SK-N-SH treated with all-trans-retinoic acid at 6 μM for 48 hours (cell line): ENCODE measurements around the gene SIM1.

Experiments used
- ATAC-seq: fragments of 200-7000 bp; cut with Tn5 transposase; 3 replicates; pipeline ENCODE4 v1.9.1; 2020; ENCODE audit warnings: mild to moderate bottlenecking, moderate library complexity
- ARNTL ChIP-seq: fragments of 450-650 bp; formaldehyde crosslinking; IDR thresholded peaks from 2 replicates; pipeline ENCODE4 v1.5.0; 2020; ENCODE audit warnings: low read depth, mild to moderate bottlenecking, moderate library complexity, borderline replicate concordance
- BACH2 ChIP-seq: fragments of 250-450 bp; sonication (Bioruptor Pico); IDR thresholded peaks from 2 replicates; pipeline ENCODE4 v1.9.0; 2021; ENCODE audit warnings: mild to moderate bottlenecking, borderline replicate concordance
- CREB5 ChIP-seq: fragments of 250-450 bp; sonication (Bioruptor Pico); IDR thresholded peaks from 2 replicates; pipeline ENCODE4 v1.5.1; 2020; ENCODE audit warnings: low read depth, mild to moderate bottlenecking, moderate library complexity
- CSDC2 ChIP-seq: fragments of 250-450 bp; sonication (Bioruptor Pico); IDR thresholded peaks from 2 replicates; pipeline ENCODE4 v1.5.0; 2020; ENCODE audit warnings: mild to moderate bottlenecking, moderate library complexity
- CSRNP3 ChIP-seq: fragments of 250-450 bp; sonication (Bioruptor Pico); IDR thresholded peaks from 2 replicates; pipeline ENCODE4 v1.5.1; 2021; ENCODE audit warnings: mild to moderate bottlenecking, moderate library complexity
- ESRRG ChIP-seq: fragments of 250-450 bp; sonication (Bioruptor Pico); IDR thresholded peaks from 2 replicates; pipeline ENCODE4 v1.6.1; 2021; ENCODE audit warnings: mild to moderate bottlenecking
- ISL1 ChIP-seq: fragments of 250-450 bp; sonication (Bioruptor Pico); IDR thresholded peaks from 2 replicates; pipeline ENCODE4 v2.1.2; 2022; ENCODE audit warnings: mild to moderate bottlenecking, moderate library complexity
- OSR1 ChIP-seq: fragments of 250-450 bp; sonication (Bioruptor Pico); IDR thresholded peaks from 2 replicates; pipeline ENCODE4 v1.8.0; 2022; ENCODE audit warnings: moderate library complexity, mild to moderate bottlenecking, inconsistent platforms
- PATZ1 ChIP-seq: fragments of 250-450 bp; sonication (Bioruptor Pico); IDR thresholded peaks from 2 replicates; pipeline ENCODE4 v1.8.0; 2020; ENCODE audit warnings: mild to moderate bottlenecking, moderate library complexity, borderline replicate concordance
- POU6F1 ChIP-seq: fragments of 250-450 bp; sonication (Bioruptor Pico); IDR thresholded peaks from 2 replicates; pipeline ENCODE4 v1.8.0; 2021; ENCODE audit warnings: low read depth, mild to moderate bottlenecking, moderate library complexity, borderline replicate concordance
- PPARA ChIP-seq: fragments of 250-450 bp; sonication (Bioruptor Pico); IDR thresholded peaks from 2 replicates; pipeline ENCODE4 v1.5.0; 2020; ENCODE audit warnings: mild to moderate bottlenecking, borderline replicate concordance
- RARB ChIP-seq: fragments of 250-450 bp; sonication (Bioruptor Pico); IDR thresholded peaks from 2 replicates; pipeline ENCODE4 v1.8.0; 2021; ENCODE audit warnings: mild to moderate bottlenecking, moderate library complexity
- SNAI2 ChIP-seq: fragments of 250-450 bp; sonication (Bioruptor Pico); IDR thresholded peaks from 2 replicates; pipeline ENCODE4 v1.5.0; 2020; ENCODE audit warnings: mild to moderate bottlenecking, moderate library complexity
- TCF4 ChIP-seq: fragments of 250-450 bp; sonication (Bioruptor Pico); IDR thresholded peaks from 2 replicates; pipeline ENCODE4 v1.8.0; 2021; ENCODE audit warnings: mild to moderate bottlenecking, moderate library complexity, borderline replicate concordance
- TOX ChIP-seq: fragments of 250-450 bp; sonication (Bioruptor Pico); IDR thresholded peaks from 2 replicates; pipeline ENCODE4 v1.8.0; 2021; ENCODE audit warnings: mild to moderate bottlenecking, moderate library complexity, borderline replicate concordance
- TSHZ2 ChIP-seq: fragments of 250-450 bp; sonication (Bioruptor Pico); IDR thresholded peaks from 2 replicates; pipeline ENCODE4 v1.5.0; 2020; ENCODE audit warnings: mild to moderate bottlenecking, moderate library complexity
- ZFP3 ChIP-seq: fragments of 250-450 bp; sonication (Bioruptor Pico); IDR thresholded peaks from 2 replicates; pipeline ENCODE4 v1.5.0; 2020; ENCODE audit warnings: mild to moderate bottlenecking, moderate library complexity
- ZNF565 ChIP-seq: fragments of 450-650 bp; formaldehyde crosslinking; conservative IDR thresholded peaks from 2 replicates; pipeline ENCODE4 v1.5.0; 2020; ENCODE audit warnings: low read depth, mild to moderate bottlenecking, moderate library complexity
- ZNF70 ChIP-seq: fragments of 450-650 bp; formaldehyde crosslinking; IDR thresholded peaks from 2 replicates; pipeline ENCODE4 v1.5.0; 2020; ENCODE audit warnings: mild to moderate bottlenecking, moderate library complexity
- ZNF8 ChIP-seq: fragments of 450-650 bp; formaldehyde crosslinking; IDR thresholded peaks from 2 replicates; pipeline ENCODE4 v1.5.0; 2020; ENCODE audit warnings: mild to moderate bottlenecking, moderate library complexity

SIM1 gene

GRCh38 chr6:100458841-100459591, 5.7 kb downstream of the SIM1 start:
- no peak for TF ChIP-seq ZNF8 (CRISPR knock-in tag)
- TF ChIP-seq BACH2 (CRISPR knock-in tag): no peak
- no peak for TF ChIP-seq TOX (CRISPR knock-in tag)
- TF ChIP-seq RARB (CRISPR knock-in tag): no peak
- no peak for ATAC-seq

- TF ChIP-seq POU6F1 (CRISPR knock-in tag) (no peak), ZNF70 (CRISPR knock-in tag) (no peak), ZNF8 (CRISPR knock-in tag) (no peak), PATZ1 (no peak), OSR1 (CRISPR knock-in tag) (no peak), PPARA (CRISPR knock-in tag) (no peak), ESRRG (CRISPR knock-in tag) (no peak), ZNF565 (CRISPR knock-in tag) (no peak), CSDC2 (CRISPR knock-in tag) (no peak), CSRNP3 (no peak)
- peak; percentile 13; the same call in 1 of the 3 replicates for ATAC-seq
Observed at GRCh38 chr6:100457311-100457990, 7.3 kb downstream of the SIM1 start.

GRCh38 chr6:100456908-100457235, 7.8 kb downstream of the SIM1 start:
- no peak for ATAC-seq
- TF ChIP-seq ARNTL (CRISPR knock-in tag): no peak
- TF ChIP-seq ZNF8 (CRISPR knock-in tag): no peak
- TF ChIP-seq ZFP3 (CRISPR knock-in tag): no peak
- no peak for TF ChIP-seq SNAI2 (CRISPR knock-in tag)
- no peak for TF ChIP-seq TCF4 (CRISPR knock-in tag)
- no peak for TF ChIP-seq ISL1 (CRISPR knock-in tag)
- TF ChIP-seq ESRRG (CRISPR knock-in tag): no peak
- TF ChIP-seq TOX (CRISPR knock-in tag): no peak

- TF ChIP-seq CSDC2 (CRISPR knock-in tag) (no peak), TSHZ2 (CRISPR knock-in tag) (no peak), ZNF8 (CRISPR knock-in tag) (no peak), ZFP3 (CRISPR knock-in tag) (no peak), CREB5 (CRISPR knock-in tag) (no peak)
- ATAC-seq: no peak
Observed at GRCh38 chr6:100456141-100456907, 8.4 kb downstream of the SIM1 start.
